DMS153 treated with DMSO at 0.1 percent for 48 hours (cell line): ENCODE results near the gene GLRX5.

Experiments used
- DNase-seq: peaks from one replicate; lab custom pipeline; 2025; ENCODE audit not compliant: unreplicated experiment; lab: John Stamatoyannopoulos, UW

Gene GLRX5

DNA sequence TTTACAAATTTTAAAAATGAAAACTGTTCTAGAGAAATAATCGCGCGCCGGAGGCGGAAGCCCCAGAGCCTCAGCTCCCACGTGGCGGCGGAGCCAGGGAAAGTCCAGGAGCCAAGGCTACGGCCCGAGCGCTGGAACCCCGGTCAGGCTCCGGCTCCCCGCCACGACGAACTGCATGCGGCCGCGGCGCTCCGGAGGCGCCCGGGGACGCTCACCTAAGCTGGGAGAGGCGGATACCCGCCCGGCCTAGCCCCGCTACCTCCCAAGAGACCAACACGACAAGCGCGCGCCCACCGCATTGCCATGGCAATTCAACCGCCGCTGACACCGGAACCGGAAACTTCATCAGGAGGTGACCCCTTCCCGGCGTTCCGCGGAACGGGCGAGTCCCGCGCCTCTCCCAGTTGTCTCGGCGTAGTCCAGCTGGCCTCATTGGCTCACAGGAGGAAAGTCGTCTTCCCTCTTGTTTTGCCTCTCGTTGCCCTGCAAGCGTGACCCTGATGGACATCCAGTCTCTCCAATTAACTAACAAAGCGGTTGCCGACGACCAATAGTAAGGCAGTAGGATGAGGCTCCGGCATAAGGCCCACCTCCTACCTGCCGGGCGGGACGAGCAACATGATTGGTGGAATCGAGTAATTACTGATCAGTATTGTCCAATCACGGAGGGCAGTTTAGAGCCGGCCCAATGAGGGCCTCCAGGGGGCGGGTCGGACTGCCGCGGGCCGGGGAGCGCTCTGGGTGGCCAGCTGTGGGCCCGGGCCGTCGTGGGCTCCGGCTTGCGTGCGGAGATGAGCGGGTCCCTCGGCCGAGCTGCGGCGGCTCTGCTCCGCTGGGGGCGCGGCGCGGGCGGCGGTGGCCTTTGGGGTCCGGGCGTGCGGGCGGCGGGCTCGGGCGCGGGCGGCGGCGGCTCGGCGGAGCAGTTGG lies at the start of gene GLRX5:
TSS of gene GLRX5 (plus strand) at position 752 of the 927 bp plus-strand sequence. CDS start at position 792, 40 bp downstream.
- DNase-seq = peak; percentile 98

- no peak for DNase-seq
These were observed 49.5 kb upstream of the GLRX5 start for GRCh38 chr14:95485222-95485819.

DNA sequence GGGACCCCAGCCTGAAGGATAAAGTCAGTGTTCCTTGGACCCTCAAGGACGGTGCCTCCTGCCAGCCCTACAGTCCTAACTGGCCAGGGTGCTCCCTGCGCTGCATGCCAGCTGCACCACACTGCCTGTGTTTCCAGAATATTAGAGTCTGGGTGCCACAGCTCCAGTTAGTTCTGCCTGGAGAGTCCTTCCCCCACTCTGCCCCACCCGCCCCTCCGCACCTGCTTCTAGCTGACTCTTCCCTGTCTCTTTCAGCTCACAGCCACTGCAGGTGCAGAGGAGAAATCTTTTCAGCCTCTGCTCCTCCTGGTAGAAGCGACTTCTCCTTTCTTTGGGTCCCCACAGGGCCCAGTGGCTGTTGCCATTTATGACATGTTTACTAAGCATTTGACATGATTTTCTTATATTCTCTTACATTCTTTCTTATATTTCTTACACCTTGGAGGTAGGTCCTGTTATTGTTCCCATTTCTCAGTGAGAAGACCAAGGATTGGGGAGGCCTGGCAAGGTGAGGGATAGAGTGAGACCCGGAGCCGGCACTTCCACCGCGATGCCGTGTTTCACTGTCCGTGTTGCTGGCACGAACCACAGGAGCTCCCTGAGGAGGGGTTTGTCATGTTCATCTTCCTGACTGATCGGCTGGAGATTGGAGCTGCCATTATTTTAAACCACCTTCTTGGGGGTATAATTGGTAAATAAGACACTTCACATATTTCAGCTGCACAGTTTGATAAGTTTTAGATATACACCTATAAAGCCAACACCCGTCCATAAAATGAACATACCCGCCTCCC lies 47.8 kb upstream of the GLRX5 start:
- DNase-seq = no peak

GRCh38 chr14:95487669-95488084 lies 47.2 kb upstream of the GLRX5 start:
- DNase-seq = no peak

DNA sequence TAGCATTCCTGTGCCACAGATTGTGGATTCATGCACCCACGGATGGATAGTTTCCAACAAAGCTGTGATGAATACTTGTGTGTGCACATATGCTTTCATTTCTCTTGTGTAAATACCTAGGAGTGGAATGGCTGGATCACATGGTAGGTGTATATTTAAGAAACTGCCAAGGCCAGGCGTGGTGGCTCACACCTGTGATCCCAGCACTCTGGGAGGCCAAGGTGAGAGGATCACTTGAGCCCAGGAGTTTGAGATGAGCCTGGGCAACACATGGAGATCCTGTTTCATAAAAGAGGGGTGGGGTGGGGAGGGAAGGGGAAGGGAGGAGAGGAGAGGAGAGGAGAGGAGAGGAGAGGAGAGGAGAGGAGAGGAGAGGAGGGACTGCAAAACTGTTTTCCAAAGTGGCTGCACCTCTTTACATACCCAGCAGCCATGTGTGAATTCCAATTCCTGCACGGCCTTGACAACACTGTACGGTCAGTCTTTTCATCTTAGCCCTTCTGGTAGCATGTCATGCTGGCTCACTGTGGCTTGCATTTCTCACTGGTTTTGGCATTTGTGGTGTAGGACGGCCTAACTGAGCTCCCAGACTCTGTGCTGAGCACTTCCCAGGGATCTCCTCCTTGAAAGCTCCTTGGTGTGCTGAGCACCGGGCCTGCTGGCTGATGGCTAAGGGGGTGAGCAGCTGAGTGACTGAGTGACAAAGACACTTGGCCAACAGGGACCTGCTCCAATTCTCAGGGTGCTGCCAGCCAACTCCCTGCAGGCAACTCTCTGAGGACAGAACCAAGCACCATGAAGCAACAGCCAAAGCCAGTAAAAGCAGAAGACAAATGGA lies 46.3 kb upstream of the GLRX5 start:
- DNase-seq = no peak

GRCh38 chr14:95489214-95490137 lies 45.4 kb upstream of the GLRX5 start:
- no peak for DNase-seq

DNA sequence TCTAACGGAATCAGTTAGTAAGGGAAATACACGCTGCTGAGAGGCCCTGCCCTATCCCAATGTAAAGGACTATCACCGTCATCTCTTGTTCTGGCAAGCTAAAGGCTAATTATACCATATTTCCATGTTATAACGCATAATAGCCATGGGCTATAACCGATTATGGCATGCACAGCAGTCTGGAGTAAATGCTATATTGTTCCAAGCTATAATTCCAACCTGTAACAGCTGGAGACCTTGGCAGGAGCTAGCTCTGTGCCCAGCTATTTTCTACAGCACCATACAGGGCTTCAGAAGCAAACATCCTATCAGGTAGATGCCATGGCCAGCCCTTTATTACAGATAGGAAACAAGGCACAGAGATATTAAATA lies 44.7 kb upstream of the GLRX5 start:
- DNase-seq = no peak

DNA sequence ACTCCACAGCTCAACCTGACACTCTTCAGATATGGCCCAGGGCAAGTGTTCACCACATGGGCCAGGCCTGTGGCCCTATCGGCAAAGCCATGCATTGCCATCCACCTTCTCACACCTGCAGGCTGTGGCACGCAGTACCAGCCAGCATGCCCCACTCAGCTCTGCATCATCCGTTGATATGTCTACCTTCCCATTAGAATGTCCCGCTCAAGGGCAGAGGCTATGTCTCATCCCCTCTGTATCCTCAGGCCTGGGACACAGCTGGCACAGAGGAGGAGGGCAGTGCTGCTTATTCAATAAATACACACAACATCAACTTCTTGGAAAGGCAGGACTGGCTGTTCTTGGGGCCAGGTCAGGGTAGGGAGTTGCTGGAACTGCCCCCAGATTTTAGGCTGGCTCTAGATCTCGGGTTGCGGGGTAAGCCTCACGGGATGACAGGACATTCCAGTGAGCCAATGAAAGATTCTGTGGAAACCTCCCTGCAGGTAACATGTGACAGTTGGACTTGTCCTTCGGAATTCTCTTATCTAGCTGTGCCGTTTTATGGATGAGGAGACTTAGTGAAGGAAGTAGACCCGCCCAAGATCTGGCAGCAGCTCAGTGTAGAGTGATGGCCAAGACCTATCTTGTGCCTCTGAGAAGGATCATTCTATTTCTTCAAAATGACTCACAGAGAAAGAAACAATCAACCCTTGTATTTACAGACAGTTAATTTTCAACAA lies 44.0 kb upstream of the GLRX5 start:
- DNase-seq = no peak

- no peak for DNase-seq
These were observed 42.8 kb upstream of the GLRX5 start for GRCh38 chr14:95491936-95492608.

- no peak for DNase-seq
These were observed 41.3 kb upstream of the GLRX5 start for GRCh38 chr14:95493503-95493902.

GRCh38 chr14:95493976-95494375 lies 40.9 kb upstream of the GLRX5 start:
- no peak for DNase-seq

DNA sequence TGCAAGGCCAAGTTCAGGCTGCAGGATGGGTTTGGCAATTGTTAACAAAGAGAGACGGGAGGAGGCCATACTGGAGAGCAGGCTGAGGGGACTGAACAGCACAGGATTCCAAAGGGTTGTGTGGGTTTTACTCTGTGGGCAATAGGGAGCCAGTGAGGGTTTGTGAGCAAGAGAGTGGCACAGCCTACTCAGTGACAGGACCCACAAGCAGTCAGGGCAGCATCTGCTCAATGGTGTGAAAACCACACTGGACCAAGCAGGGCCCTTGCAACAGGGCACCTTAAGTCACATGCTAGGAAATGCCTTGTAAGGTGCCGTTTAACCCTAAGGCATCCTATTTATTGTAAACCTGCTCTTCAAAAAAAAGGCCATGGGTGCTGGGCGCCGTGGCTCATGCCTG lies 40.4 kb upstream of the GLRX5 start:
- no peak for DNase-seq

GRCh38 chr14:95495076-95495475 lies 39.8 kb upstream of the GLRX5 start:
- no peak for DNase-seq

DNA sequence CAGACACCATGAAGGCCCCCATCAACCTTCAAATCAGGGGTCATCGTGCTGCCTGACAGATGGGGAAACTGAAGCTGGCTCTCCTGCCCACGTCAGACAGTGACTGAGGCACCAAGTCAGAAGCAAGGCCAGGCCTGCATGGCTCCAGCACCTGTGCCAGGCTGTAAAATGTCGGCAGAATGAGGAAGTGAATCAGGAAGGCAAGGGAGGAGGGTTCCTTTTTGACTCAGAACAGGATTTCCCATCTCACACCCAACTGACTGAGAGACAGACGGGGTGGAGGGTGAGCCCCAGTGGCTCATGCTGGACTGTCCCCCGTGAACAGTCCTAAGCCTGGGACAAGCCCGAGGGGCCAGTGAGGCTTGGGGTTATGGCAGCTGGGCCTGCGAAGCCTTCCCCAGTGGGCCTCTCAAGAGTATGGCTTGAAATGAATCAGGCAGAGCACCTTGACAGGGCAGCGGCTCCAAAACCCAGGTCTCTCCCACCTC lies 39.3 kb upstream of the GLRX5 start:
- no peak for DNase-seq

DNA sequence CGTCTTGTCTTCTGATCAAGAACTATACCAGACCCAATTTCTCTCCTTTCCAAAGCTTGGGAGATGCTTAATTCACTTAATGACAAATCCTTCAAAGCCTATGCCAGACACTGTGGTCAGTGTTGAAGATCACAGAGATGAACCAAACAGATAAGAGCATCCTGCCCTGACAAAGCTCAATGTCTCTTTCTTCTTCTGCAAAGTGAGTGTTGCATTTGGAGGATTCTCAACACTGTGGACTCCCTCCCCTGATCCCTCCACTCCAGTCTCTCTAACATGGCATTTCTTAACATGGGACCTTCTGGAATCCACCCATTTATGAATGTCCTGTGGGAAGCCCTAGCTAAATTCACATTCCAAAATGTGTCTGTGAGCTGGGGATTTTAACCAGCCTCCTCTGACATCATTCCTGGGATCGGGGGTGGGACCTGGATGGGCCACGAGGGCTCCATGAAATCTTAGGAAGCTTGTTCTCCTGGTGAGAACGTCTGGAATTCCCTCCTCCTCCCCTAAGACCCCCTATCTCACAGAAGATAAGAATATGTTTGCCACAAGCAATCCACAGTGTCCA lies 38.7 kb upstream of the GLRX5 start:
- no peak for DNase-seq

DNA sequence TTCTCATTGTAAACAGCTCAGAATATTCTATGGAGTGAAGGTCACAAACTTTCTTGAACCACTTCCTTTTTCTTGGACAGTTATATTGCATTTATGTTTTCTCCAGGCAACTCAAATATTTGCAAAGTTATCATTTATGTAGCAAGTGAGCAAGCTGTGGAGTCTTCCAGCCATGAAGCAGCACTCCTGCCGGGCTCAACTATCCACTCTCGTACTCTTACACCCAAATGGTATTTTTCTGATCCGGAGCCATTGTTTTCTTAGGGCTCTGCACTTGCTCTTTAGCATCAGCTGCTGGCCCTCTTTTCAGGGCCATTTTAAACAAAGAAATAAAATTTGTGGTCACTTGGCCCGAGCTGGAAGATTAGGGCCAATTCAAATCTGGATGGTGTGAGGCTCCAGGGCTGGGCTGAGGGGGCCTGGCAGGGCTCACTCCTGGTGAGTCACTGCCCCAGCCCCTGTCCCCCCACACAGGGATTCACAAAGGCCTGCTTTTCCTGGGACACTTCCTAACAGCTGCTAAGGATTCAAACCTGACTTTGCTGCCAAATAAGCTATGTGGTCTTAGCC lies 38.1 kb upstream of the GLRX5 start:
- DNase-seq = no peak

- no peak for DNase-seq
These were observed 37.3 kb upstream of the GLRX5 start for GRCh38 chr14:95497561-95498011.
